M059J (cell line): ENCODE data around the gene GPR63. TPM values are rescaled to one million over a fixed set of nuclear protein-coding genes. Genes with fewer than 3 reads are reported as not detected.

Source experiments
- DNase-seq: peaks from one replicate; pipeline ENCODE4 v3.0.0-alpha.2; 2012; ENCODE audit warnings: low read depth
- total RNA-seq: library from RNA; depleted of rRNA; stranded (reverse); fragments of >200 nt; shearing (Covaris generic); gene quantifications from 2 replicates; pipeline ENCODE4 v1.2.3, GENCODE V29; 2014

GPR63 gene
- total RNA-seq, 1 experiment from 2014 or later: not detected

DNA sequence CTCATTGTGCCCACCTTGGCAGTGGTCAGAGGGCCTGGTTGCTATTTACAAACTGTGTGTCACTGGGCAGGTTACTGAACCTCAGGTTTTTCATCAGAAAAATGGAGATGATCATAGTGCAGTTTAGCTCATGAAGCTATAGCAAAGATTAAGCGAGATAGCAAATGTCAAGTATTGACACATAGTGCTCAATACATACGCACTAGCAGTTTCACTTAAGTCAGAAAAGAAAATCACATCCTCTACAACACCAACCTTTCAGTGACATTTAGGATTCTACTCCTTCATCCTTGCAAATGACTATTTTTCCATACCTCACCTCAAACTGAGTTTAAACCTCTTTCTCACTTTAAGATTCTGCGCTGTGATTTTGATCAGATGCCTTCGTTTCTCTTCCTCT is 16.2 kb downstream of the GPR63 start:
- DNase-seq: no peak

DNA sequence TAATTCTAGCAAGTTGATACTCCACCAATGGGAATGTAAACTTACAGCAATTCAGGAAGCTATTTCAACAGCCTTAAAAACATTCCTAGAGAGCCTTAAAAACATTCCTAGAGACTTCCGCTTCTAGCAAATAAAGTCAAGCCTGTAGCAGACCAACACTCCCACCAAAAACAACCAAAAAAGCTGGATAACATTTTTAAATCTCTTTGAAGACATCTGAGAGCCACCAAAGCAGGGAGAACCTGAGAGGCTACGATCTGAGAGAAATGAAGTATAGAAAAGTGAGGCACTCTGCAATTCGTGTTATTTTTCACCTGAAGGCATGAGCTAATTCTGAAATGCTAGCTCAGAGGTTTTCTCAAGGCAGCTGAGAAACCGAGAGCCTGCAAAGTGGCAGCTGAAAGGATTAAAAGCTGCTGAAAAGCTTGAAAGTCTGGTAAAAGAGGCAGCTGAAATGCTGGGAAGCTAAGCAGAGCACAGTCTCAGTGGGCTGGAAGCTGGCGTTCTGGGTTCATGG is 20.9 kb downstream of the GPR63 start:
- no peak for DNase-seq

DNA sequence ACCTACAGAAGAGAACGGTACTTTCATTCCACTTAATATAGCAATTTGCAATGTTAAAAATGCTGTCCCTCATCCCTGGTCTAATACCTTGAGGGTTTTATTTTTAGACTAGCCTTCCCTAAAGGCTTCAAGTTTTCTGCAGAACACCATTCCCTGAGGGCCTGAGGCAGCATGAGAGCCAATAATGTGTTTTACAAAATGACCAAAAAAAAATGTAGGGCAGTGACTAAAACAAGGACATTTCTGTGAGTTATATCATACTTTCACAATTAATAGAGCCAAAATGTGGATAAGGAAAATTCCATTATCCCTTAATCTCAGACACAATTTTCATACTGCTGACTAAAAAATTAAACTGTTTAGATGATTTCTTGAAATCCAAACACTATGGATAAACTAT is 22.7 kb downstream of the GPR63 start:
- DNase-seq: no peak

DNA sequence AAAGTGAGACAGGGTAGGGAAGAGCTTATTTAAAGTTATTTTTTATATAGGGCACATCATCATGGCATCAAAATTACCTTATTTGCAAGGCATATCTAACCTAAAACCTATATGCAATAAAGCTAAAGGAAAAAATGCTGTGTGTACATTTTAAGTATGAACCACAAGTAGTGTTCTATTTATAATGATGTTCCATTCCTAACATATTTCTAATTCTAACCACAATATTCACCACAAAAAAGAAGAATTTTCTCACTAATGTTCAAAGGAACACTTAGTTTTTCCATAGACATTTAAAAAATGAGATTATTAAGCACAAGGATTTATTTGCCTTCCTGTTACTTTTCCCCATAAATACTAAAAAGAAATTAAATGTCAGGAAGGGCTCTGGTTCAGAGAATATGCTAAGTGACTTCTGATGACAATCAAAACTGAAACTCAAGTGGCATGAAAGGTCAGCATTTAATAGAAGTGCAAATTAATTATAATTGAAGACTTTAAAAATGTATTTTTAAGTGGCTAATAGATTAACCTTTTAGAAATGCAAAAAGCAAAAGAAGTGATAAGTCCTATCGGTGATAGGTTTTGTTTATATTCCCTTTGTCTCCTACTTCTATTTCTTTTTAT is 25.1 kb downstream of the GPR63 start:
- no peak for DNase-seq

DNA sequence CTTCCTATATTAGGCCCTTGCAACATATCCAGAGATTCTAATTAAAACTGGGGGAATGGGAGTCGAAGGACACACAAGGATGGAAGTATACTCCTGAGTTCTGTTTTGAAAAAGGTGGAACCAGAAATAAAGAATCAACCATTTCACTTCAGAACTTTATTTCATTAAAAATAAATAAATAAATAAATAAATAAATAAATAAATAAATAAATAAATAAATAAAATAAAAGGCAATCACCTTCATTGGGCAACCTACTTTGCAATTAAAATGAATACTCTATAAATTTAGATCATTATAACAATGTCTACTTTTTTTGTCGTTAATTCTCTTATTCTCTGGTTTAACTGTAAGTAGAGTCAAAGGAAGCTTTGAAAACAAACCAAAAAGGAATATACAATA is 25.6 kb downstream of the GPR63 start:
- no peak for DNase-seq

DNA sequence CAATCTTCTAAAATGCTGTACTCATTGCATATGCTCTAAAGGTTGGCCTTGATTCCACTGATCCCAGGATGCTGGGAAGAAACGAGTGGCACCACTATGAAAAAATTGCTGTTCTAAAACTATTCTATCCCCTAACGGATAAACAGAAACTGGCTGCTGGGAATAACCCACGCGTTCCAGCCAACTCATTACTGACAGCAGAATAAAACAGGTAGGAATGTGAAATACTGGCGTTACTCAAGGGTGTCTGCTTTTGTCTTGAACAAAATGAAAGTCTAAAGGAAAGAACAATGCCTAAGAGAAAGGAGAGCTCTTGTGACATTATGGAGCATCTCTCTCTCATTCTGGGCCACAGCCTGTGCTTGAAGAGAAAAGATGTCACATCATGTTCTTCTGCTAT is 26.1 kb downstream of the GPR63 start:
- no peak for DNase-seq

DNA sequence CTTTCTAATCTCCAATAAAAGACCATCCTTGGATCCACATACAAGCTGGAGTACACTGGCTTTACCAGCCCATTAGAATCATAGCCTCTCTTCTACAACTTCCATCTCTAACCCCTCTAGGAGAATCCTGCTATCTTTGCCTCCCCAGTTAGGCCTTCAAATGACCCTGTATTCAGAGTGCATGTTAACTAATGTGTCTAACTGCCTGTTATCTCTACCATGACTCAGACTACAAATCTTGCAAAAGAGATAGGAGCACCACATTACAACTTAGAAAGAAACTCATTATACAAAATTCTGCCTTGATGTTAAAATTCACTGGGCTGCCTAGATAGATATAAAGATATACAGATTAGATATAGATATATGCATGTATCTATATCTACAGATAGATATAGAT is 28.2 kb downstream of the GPR63 start:
- DNase-seq: no peak

DNA sequence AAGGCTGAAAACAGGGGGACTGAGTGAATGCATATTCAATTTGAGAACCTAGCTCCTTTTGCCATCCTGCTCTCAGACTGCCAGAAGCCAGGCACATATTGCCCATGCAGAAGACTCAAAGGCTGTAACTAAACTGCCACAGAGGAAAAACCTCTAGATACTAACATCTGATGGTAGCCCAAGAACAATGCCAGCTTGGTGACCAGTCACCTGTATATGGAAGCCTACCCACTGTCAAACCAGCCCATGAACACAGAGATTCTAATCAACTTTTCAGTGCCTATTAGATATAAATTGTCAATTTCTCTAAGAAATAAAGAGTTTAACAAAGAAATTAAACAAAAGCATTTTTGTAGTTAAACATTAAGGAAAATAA is 34.2 kb downstream of the GPR63 start:
- no peak for DNase-seq

DNA sequence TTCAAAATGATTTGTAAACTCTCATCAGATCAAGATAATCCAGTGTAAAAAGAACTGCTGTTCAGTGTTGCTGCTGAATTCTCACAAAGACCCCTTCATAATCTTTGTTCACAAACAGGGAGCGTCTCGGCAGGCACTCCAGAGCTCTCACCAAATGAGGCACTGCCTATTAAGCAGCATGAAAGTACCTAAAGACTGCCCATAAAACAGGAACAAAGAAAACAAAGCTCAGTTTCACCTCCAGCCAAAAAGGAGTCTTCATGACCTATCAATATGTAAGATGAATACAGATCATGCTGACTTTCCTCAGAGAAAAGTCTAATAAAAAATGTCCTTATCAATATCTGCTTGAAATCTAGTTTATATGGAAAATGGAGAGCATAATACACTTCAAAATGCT is 41.8 kb downstream of the GPR63 start:
- DNase-seq: no peak

DNA sequence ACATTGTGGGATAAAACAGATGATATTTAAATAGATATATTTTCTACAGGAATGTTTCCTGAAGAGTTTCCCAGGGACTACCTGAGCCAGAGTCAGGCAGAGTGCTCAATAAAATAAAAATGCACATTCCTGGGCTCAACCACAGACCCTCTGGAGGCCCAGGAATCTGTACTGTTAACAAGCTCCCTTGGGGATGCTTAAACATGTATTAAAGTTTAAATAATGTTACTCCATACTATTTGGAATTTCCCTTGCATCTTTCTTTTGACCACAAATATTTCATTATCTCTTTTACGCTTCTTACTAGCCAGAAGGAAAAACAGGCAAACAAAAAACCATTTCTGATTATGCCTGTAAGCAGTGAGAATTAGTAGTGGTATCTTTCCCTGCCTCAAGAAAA is 42.3 kb downstream of the GPR63 start:
- no peak for DNase-seq

DNA sequence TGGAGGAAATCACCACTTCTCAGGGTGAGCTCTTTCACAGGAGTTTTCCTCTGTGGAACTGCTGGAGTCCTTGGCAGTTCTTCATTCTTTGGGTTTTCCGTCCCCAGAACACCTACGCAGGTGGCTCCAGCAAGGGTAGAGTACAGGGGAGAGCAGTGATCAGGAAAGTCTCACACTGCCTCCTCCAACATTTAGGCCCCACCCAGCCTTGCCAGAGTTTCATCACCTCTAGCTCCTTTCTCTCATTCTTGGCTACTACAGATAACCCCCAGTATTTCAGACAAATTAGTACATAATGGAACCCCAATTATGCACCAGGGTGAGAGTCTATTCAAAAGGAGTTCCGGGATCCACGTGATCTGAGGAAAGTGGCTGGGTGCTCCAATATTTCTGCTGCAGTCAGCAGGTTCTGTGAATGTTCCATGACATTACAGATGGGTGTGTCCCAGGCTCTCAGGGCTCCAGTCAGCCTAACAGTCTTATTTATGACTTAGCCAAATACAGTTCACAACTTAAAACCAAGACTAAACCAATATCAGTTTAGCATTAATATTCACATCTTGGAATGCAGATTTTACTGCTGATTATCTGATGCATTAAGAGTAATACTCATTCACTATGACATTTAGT is 44.6 kb downstream of the GPR63 start:
- DNase-seq: no peak

DNA sequence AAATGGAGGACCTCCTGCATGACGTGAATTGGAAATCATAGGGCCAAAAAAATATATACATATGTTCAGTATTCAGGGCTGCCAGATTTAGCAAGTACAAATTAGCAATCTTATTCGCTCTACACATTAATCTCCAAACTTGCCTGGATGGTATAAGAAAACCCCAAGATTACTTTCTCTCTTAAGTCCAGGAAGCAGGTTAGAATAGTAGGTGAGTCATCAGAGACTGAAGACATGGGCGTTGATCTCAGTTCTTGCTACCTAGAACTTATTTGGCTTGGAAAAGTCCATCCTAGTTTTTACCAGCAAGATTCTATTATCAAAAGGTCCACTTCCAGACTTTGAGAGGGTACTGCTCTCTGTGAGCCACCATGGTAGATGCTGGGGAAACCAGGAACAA is 47.4 kb downstream of the GPR63 start:
- no peak for DNase-seq

DNA sequence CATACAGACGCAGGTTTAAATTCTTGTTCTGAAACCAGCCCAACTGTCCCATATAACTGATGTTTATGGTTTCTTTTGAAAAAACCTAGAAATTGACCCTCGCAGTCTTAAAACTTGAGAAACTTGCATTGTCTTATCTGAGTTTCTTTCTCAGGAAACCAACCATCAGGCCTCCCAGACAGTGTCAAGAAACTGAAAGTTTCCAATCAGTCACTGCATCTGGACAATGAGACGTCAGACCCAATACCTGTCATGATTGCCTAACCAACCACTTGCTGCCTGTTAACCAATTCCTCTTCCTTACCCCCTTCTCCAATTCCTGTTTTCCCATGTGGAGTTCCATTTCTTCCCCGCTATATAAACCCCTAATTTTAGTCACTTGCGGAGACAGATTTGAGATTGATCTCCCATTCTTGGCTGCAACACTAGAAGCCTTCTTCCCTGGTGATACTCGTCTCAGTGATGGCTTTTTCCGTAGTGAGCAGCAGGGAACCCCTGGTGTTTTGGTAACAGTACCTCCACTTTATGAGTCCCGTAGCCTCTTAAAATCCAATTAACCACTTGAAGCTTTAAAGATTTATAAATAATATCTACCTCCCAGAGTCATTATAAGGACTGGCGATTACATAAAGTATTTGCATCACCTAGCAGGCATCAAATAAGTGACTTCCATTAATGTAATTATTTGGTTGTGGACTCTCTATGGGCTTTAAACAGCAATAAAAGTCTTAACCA is 49.3 kb downstream of the GPR63 start:
- no peak for DNase-seq

DNA sequence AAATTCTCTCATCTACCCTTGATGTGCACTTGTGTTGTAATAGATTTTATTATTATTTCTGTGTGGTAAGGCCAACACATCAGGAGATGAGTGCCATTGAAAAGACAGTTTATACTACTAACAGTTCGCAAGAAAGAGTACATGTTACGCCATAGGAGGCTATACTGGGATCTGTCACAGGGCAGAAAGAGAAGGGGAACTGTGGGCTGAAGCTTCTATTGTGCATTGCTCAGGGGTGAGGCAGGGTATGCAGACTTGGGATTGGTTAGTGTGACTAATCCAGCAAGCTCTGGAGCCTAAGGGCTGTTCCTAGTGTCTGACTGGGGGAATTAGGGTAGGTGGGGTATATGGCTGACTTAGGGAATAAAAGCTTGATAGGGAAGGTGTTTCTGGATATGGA is 50.9 kb downstream of the GPR63 start:
- no peak for DNase-seq

DNA sequence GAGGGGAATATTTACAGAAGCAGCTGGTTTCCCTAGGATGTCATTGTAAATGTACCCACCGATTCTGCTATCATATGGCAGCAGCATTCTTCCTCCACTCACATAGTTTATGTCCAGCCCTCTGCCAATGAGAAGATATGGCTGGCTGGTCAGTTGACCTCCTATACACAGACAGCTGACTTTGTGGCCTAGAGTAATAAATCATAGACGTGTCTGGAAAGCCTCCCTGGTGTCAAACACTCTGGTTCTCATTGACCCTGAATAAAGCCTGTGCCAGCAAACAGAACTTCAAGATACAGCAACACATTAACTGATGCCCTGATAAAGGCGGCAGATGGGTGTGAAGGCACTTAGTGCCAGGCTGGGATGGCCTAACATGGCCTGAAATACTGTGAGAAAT is 52.6 kb downstream of the GPR63 start:
- DNase-seq: no peak

DNA sequence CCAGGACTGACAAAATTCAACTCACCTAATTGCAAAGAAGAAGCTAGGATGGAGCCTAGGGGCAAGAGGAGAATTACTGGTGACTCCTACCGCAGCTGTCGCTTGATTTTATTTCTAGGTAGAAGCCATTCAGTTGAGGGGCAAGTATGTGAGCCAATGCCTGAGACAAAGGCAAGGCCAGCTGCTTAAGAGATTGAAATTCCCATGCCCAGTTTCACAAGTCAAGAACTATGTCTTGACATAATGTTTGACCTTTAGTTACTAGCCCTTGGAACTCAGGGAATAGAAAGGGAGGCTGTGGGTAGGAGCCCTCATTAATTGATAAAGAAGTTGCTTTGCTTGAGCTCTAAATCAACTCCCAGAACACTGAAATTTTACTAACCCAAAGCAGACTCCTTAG is 54.0 kb downstream of the GPR63 start:
- no peak for DNase-seq

DNA sequence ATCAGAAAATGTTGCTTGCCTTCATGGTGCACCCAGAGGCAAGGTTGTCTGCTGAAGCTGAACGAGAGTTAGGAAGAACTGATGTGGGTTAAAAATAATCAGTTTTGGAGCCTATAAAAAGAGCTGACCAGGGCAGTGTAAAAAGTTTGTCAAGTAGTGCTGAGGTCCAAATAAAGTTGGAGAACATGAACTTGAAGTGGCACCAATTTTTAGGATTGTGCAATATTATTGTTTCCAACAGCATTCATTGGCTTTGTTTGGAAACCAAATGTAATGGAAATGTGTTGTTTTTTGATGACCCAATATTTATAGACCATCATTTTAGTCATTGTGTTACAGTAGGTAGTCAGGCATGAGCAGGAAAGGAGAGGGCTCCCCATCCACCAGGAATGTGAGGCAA is 55.7 kb downstream of the GPR63 start:
- no peak for DNase-seq

DNA sequence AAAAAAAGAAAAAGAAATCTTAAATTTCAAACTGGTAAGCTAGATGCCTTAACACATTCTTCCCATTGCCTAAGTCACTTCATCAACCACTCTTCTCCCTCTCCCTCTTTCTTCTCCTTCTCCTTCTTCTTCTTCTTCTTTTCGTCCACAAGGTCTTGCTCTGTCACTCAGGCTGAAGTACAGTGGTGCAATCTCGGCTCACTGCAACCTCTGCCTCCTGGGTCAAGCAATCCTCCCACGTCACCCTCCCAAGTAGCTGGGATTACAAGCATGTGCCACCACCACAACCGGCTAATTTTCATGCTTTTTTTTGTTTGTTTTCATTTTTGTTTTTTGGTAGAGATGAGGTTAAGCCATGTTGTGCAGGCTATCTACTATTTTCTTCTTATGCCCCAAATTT is 60.2 kb downstream of the GPR63 start:
- DNase-seq: no peak

DNA sequence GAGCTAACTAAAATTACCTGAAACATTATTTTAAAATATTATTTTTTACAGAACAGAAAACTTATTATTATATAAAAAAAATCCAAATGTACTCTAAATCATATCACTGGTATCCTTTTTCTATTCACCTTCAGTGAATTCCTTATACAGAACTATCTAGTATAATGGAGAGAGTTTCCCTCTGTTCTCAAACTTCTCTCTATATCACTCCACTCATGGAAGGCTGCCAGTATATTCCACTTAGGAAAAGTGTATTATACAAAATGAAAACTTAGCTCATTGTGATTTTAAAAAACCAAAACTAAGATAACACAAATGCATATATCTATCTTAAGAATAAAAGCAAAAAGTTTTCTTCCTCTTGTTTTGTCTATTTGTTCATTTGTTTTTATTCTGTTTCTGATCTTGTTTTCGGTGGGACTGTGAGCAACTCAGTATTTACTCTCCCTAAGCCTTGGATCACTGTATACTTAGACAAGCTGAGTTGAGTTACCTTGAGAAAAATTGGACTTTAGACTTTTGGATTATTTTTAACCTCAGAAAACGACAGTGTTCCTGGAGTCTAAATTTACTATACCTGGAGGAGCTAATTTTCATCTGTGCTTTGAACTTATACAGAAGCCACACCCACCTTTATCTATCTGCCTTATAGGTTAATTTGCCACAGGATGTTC is 61.4 kb downstream of the GPR63 start:
- no peak for DNase-seq

DNA sequence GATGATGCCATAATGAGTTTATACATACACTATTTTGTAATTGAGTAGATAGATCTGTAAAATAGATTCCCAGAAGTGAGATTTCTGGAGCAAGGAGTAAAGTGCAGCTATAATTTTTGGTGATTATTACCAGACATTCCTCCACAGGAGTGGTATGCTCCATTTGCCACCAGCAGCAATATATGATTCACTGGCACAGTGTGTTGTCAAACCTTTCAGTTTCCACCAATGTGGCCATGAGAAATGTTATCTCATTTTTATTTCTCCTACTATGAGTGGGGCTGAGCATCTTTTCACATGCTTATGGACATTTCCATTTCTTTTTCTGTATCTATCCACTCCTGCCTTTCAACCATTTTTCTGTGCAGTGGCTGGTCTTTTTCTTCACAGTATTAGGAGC is 70.5 kb downstream of the GPR63 start:
- no peak for DNase-seq

DNA sequence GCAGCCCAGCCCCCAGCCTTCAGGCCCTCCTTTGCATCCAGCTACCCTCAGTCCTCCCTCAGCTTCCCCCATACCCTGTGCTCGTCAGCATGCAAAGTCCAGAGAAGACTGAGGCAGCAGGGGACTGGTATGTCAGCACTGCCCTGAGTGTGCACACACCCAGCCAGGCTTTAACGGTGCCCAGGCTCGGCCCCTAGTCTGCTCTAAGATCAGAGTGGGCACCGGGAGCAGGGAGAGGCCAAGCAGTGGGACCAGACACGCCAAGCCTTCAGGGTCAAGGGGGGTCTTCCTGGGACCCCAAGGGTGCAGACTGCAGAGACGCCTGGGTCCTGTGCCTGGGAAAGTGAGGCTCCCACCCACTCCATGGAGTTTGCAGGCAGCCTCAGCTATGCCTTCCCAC is 74.7 kb downstream of the GPR63 start:
- no peak for DNase-seq

DNA sequence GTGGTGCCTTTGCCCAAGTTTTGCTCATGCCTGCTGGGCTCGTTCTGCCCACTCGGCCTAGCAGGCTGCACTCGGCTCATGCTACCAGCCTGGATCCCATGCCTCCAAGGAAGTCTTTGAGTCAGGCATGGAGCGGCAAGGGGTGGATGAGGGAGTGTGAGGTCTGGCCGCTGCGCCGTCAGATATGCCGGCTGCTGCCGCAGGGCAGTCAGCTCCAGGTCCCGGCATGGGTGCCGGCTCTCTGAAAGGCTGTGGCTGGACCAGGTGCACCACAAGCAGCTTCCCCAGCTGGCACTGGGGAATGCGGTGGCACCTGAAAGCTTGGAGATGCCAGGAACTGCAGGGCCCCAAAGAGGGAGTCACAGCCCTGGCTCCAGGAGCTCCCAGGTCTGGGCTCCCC is 75.5 kb downstream of the GPR63 start:
- DNase-seq: no peak
